Fibroblast of the conjunctiva (primary cell): ENCODE results near the gene MPPE1.

Source experiments
- DNase-seq: peaks from one replicate; pipeline ENCODE4 v3.0.0-alpha.2; 2010; ENCODE audit warnings: low read depth

Gene MPPE1

DNA sequence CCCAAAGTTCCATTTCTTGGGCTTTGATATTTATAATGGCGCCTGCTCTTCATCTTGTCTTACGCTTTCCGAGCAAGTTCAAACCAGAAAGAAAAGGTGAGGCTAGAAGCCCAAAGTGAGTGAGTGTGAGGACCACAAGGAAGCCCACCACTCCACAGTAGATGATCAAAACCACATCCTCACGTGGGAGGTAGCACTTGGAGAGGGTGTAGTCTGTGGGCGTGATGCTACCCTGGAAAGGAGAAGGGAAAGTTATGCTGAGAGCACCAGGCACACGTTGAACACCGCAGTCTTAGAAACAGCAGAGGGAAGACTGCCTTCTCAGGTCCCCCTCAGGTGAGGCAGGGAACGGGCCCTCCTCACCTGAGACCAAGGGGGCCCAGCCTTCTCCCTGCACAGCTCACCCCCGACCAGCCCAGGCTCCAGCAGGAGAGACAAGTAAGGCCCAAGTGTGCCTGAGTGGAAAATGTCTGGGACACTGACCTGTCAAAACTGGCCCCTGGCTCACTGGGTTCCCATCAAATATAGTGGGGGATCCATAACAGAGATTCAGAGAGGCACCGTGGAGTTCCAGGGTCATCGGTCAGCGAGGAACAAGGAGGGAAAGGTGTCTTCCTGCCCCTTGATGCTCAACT, 23.6 kb downstream of the MPPE1 start:
- no peak for DNase-seq

DNA sequence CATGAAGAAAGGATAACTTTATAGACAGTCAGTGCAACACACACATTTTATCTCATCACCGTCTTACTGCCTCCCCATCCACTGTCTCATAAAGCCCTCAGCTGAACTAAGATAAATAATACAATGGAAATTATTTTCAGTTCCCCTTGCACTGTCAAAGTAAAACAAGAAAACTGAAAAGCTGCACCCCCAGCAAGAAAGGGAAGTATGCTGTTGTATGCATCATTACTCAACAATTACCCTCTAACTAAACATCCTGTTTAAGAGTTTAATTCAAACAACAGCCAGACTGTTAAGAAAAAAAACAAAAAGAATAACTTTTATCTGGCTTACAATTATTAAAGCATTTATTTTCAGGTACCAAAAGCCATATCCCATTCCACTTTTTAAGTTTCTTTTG, 25.0 kb downstream of the MPPE1 start:
- DNase-seq: no peak

DNA sequence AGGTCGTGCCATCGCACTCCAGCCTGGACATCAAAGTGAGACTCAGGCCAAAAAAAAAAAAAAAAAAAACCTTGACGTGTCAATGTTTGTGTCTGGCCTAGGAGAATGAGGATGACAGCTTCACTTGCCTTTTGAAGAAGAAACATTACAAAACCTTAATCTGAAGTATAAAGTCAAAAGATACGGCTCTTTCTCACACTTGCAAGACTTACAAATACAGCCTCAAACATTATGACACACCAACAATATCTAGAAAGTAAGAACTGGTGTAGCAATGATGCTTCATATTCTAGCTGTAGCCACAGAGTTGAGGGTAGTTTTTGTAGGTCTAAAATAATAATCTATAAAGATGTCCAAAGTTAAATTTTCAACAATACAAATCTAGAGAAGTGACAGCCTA, 25.5 kb downstream of the MPPE1 start:
- no peak for DNase-seq

DNA sequence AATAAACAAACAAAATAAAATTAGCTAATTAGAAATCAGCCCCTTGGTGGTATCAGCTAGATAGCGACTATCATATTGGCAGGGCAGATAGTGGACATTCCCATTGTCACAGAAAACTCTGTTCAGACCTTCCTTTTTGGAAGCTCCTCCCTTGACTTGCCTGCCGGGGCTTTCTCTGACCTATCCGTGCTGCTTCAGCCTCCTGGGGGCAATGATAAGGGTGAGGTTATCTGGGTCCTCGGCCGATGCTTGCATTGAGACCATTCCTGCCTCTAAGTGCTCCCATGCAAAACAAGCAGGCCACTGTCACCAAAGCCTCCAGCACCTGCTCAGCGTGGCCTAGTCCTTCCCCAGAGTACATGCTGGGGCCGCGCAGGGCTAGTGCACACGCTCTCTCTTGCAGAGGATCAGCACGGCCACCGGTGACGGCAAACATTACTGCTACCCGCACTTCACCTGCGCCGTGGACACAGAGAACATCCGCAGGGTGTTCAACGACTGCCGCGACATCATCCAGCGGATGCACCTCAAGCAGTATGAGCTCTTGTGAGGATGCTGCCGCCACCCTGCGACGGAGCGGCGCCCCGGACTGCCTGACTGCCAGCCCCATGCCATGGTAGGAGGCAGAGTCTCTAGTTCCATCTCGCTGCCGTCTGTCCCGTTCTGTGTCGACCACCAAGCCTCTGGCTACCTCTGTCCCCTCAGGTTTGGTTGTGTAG, 27.4 kb downstream of the MPPE1 start:
- DNase-seq: no peak

DNA sequence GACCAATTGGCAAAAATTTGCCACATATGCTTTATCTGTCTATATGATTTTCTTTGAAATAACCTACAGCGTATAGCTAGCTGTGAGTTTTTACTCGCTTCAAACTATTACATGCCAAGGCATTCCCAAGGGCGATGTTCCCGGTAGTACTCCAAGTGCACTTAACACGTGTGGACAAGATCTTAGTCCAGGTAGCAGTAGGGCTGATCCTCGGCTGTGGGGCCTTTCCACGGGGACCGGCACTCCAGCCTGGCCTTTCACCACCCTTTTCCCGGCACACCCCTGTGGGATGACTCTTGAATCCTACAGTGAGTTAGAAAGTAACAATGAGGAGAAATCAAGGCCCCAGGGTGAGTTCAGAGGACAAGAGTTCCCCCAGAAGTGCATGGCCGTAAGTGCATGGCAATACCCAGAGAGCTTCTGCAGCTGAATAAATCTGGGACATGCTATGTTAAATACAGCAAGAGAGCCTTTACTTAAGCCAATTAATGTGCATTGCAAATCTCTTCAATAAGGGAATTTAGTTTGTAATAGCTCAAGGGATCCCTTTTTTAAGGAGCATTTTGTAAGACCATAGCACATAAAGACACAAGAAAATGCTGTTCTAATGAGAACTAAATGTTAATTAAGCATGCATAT, 30.5 kb downstream of the MPPE1 start:
- no peak for DNase-seq

DNA sequence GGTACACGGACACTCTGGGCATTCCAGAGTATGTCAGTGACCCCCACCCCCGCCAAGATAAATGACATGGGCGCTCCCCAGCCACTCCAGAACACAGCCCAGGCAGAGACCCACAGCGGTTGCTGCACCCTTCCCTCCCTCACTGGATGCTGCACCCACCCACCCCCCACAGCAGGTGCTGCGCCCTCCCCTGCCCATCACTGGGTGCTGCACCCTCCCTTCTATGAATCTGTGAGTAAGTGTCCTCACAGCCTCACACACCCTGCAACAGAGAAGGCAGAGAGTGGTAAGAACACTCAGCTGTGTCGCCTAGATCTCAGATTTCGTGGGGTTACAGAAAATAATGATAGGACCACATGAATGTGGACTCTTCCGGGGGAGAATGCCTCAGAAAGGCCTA, 33.4 kb downstream of the MPPE1 start:
- DNase-seq: no peak

DNA sequence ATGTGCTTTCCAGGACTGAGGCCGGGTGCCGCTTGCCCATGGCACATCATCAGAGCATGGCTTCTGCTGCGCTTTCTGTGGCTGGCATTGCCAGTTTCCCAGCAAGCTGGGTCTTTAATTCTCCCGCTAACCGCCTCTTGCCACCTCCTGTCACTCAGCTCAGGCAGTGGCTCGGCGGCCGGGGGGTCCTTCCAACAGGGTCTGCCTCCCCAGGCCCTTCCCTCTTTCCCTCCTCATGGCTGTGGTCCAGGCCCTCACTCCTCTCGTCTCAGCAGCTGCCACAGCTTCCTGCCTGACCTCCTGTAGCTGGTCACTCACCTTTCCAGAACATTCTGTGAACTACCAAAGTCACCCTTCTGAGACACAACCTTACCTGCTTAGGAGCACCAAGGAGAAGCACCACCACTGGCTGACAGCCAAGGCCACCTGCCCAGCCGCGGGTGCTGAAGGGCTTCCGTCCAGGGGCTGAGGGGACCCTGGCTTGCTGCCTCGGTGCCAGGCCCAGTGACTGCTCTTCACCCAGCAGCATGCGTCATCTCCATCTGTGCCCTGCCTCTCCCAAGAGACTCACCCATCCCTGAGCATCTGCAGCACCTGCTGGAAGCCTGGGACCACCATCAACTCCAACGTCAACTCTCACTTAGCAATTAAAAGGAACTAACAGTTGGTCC, 34.3 kb downstream of the MPPE1 start:
- DNase-seq: no peak

DNA sequence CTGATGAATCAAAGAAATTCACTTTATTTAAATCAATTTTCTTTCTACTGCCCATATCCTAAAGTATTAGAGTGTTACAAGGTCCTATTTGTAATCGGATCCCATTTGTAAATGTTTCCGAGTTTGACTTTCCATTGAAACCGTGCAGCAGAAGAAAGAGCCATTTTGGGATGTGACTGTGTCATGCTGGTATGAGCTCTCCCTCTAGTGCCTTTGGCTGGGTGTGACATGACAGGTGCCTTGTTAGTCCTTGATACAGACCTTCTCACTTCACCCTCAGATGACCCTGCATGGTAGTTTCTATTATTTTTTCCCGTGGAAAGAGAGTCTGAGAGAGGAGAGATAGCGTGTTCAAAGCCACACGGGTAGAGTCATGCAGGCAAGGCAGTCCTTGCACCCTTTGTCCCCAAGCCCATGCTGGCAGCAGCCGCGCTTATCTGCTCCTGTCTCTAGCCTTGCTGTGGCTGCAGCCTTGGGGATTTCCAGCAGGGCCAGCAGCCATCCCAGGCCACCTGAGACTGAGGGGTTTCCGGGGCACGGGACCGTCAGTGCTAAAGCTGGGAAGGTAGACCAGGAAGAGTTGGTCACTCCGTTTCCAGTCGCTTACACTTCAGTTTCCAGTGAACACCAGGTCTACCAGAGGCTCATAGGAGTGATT, 35.5 kb downstream of the MPPE1 start:
- no peak for DNase-seq

DNA sequence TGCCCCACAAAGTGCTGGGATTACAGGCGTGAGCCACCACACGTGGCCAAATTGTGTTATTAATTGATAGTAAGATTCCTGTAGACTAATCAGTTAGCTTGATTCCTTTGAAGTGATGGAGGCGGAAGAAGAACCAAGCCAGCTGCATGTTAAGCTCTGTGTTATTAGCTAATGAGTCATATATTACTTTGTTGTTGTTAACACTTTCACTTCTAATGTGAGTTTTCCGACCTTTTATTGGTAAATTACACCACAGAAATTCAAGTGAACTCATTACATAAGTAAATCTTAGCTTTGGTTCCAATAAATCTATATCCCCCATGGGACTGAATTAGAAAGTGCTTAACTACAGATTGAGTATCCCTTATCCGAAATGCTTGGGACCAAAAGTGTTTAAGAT, 36.6 kb downstream of the MPPE1 start:
- no peak for DNase-seq

DNA sequence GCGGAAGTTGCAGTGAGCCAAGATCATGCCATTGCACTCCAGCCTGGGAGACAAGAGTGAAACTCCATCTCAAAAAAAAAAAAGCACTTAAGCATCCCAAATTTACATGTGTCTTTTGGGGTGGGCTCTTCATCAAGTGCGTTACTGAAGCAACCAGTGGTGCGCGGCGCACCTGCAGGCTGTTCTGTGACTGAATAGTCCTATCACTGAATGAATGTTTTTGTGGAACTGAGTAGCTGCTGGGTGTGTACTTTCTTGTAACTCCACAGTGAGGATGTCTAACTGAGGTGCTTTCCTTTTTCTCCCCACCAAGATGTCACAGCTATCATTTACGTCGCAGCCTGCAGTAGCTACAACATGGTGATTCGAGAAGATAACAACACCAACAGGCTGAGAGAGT, 39.9 kb downstream of the MPPE1 start:
- no peak for DNase-seq

DNA sequence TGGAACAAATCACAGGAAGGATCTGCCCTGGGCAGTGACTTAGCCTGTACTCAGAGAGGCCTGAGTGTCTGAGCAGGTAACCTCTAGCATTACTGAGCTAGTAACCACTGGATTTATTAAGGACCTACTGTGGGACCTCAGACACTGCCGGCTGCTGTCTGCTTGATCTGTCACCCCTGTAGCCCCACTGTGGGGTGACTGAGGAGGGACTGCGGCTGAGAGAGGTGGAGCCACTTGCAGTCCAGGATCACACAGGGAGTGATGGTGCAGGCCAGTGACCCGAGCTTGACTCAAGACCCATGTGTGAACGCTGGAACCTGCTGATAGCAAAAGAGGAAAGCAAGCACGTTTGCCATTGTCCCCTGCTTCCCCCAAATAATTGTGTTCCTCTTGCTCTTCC, 41.4 kb downstream of the MPPE1 start:
- DNase-seq: no peak

DNA sequence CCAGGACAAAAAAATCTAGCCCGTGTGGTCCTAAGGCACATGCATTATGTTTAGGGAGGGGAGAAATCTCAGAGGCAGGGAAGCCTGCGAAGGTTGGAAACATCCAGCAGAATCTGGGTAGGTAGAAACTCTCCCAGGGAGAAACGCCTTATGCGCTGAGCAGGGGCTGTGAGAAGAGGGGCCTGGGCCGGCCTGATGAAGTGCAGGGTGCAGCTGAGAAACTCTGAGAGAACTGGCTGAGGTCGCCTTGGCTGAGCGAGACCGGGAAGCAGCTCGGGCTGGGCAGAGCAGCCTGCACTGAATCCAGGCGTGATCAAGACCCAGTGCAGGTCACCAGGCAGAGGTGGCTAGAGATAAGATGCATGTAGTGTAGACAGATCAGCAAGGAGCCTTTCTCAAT, 41.8 kb downstream of the MPPE1 start:
- no peak for DNase-seq

DNA sequence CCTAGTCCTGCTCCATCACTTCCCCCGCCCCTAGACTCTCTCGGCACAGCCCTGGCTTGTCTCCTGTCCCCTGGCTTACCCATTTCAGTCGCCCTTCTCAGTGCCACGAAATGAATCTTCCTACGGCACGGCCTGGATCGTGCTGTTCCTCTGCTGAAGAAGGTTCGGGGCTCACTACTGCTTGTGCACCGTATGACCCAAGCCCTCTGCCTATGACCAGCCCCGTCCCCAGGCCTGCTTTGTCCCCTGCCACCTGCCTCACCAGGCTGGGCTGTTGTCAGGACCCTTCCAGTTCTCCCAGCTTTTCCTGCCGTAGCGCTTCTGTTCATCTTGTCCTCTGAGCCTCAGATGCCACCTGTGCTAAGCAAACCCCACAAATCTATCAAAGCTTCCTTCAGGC, 43.0 kb downstream of the MPPE1 start:
- DNase-seq: no peak

DNA sequence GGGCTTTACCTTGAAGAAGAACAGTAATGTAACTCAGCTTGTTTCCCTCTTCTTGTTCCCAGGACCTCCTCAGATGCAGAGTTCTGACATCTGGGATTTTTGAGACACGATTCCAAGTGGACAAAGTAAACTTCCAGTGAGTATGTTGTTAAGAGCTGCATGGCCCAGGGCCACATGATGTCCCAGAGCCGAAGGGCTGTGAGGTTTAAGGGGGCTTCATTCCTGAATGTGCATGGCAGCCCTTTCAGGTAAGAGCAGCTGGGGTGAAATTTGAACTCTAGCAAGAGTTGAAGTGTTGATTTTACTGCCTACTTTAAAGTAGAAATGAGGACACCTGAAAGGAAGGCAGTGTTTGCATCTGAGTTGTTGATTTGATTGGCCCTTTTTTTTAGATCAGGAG, 43.6 kb downstream of the MPPE1 start:
- no peak for DNase-seq

DNA sequence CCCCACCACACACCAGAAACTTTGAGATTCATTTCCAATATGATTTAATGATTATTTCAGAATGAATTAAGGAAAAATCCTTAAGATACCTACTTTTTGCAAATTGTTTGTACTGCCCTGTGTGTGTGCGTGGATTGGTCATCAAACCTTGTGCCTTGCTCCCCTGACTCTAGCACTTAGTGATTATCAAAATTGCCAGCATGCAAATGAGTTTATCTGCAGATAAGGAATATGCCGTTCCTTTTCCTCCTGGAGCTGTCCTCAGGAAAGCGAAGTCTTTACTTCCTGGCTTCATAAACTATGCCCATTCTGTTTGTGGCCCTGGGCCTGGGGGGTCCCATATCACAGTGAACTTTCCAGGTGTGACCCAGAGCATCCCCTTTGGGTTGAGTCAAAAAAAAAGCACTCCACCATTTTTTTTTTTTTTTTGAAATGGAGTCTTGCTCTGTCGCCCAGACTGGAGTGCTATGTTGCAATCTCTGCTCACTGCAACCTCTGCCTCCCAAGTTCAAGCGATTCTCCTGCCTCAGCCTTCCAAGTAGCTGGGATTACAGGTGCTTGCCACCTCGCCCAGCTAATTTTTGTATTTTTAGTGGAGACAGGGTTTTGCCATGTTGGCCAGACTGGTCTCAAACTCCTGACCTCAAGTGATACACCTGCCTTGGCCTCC, 45.5 kb downstream of the MPPE1 start:
- DNase-seq: no peak

DNA sequence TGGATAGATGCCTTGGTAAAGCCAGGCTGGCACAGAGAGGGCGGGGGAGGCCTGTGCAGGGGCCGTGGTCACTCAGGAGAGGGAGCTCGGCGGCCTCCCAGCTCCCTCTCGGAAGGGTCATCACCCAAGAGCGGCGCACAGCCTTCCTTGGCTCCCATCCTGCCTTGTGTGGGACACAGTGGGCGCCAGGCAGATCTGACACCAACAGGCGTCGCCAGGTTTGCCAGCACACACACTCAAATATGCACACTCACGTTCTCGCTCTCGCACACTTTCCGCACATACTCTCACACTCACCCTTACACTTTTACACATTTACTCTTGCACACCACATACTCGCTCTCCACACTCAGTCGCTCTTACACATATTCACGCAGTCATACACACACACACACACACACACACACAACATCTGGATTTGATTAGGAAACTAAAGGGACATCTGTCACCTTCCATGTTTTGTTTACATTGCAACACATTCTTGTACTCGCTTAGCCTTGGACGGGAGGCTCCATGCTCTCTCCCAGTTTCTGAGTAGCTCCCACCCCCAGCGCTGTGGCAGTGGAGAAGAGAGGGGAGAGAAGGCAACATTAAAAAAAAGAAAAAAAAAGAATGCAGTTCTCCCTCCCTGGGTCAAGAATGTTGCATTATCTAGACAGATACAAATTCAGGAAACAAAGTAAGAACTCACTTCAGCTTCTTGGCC, 46.4 kb downstream of the MPPE1 start:
- no peak for DNase-seq

DNA sequence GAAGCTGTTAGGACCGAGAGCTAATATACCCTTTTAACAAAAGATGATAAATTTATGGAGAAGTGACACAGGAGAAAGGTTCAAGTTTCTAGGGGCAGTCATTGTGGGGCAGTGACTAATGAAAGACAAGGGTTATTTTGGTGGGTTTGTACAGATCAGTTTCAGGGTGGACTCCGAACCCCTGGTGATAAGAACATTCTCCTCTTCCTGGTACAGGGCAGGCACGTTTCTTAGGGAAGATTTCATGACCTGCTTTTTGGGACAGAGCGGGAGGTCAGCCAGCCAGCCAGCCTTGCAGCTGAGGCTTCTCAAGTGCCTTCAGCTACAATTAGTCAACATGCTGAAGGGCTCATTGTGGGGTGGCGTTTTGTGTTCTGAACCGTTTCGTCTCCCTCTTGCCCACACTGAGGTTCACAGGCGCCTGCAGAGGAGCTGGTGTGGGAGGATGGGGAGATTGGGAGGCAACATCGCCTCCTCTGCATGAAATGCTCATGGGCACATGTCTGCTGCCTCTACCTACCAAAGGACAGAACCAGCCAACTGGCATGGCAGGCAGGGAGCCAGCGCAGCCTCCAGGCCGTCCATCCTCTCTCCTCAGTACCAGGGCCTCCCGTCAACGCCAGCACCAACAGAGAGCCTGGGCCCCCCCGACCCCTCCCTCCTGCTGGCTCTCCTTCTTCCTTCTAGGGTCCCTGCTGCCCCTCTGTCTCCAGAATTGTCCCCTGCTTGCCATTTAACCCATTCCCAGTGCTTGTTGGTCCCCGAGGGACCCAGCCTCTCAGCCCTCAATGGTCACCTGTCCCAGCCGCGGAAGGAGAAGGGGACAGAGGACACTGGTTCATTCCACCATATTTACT, 47.3 kb downstream of the MPPE1 start:
- DNase-seq: no peak

DNA sequence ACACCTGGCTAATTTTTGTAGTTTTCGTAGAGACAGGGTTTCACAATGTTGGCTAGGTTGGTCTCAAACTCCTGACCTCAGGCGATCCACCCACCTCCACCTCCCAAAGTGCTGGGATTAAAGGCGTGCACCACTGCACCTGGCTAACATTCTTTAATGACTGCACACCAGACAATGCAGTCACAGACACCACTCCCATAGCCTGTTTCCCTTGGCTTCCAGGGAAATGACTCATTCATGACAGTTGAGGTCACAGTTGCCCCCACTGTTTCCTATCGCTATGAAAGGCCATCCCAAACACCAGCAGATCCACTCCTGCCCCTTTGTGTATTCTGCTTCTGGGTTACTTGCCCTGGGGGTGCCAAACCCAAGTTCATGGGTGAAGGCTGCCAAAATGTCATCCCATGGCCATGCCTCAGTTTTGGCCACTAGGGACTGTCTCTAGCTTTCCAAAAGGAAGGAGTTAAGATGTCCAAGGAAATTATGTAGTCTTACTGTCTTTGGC, 48.2 kb downstream of the MPPE1 start:
- DNase-seq: no peak

DNA sequence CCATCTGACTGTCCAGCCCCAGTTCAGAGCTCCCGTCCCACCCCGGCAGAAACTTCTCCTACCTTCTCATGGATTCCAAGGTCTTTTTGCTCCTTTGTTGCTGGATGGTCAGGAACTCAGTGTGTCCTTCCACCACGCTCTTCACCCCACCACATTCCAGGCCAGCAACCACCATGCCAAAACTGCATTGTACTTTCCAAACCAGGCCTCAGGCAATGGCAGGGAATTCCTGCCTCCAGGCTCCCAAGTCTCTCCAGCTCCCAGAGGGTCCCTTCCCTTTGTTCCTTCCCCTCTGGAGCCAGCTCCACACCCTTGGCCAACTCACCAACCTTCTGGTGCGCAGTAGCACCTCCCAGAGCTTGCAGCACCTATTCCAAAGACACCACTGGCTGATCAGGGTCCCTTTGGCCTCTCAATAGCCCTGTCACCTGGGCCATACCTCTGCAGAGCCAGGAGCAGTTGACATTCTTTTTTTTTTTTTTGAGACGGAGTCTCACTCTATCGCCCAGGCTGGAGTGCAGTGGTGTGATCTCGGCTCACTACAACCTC, 48.8 kb downstream of the MPPE1 start:
- no peak for DNase-seq
